ENCODE measurements around the gene STXBP2. TPM values are rescaled to one million over a fixed set of nuclear protein-coding genes. Genes with fewer than 3 reads are reported as not detected.
A peak's percentile ranks its signal among the peaks of the same experiment; 100 is the strongest.

The STXBP2 gene
- polyA plus RNA-seq, 1 donor = 6.7 TPM

- DNase-seq = no peak
Observed at GRCh38 chr19:7657131-7657751, 20.3 kb downstream of the STXBP2 start.

DNA sequence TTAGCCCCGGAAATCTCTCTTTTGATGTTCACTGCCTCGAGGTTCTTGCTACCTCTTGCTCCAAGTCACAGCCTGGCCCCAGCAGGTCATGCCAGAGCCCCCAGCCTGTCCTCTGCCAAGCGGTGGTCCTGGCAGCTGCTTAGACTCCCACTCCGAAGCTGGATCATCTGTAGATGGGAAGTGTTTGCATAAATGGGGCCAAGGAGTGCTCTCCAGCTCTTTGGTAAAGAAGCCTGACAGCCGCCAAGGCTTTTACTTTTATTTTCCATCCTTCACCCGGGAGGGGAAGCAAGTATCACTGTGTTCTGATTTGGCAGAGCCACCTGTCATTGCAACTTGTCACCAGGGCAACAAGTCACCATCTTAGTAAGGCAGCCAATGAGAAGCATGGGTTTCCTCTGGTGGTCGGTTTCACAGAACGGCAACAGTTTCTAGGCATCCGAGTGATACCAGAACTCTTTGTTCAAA lies 21.3 kb downstream of the STXBP2 start:
- no peak for DNase-seq

GRCh38 chr19:7661744-7662538 lies 25.0 kb downstream of the STXBP2 start:
- no peak for DNase-seq

- DNase-seq = no peak
Observed at GRCh38 chr19:7662657-7663056, 25.7 kb downstream of the STXBP2 start.

DNA sequence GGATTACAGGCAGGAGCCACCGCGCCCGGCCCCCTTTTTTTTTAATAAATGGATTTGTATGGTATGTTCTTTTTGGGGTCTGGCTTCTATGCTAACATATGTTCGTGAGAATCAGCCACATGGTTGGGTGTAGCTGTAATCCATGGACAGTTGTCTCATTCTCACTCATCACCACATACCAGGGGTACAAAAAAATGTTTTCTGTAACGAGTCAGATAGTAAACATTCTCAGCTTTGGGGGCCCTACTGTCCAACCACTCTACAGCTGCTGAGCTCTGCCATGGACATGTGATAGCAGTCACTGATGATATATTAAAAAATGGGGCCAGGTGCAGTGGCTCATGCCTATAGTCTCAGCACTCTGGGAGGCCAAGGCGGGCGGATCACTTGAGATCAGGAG lies 26.8 kb downstream of the STXBP2 start:
- no peak for DNase-seq

DNA sequence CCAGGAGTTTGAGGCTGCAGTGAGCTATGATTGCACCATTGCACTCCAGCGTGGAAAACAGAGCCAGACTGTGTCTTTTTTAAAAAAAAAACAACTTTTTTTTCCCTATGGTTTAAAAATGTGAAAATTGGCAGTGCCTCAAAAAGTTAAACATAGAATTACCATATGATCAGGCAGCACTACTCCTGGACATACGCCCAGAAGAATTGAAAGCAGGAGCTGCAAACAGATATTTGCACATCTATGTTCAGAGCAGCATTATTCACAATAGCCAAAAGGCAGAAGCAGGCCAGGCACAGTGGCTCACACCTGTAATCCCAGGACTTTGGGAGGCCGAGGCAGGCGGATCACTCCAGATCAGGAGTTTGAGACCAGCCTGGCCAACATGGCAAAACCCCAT lies 28.2 kb downstream of the STXBP2 start:
- peak; percentile 82 for DNase-seq

DNA sequence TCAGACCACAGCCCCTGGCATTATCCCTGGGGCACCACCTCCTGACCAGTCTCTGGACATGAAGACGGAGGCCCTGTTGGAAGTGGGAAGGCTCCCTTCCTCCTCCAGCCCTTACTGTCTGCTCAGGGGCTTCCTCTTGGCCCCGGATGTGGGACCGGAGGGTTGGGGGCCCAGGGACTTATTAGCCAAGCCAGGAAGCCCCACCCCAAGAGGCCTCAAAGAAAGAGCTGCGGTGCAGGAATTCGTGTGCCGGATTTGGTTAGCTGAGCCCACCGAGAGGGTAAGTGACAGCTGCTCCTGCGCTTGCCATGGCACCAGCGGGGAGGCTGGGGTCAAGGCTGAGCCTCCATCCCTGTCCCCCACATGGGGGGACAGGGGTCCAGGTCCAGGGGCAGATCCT lies 31.9 kb downstream of the STXBP2 start, which contains the start of gene RETN:
Gene RETN (plus strand): TSS at position 208 of the 400 bp plus-strand sequence. CDS start 278 bp downstream, outside the sequence.
- DNase-seq = no peak

DNA sequence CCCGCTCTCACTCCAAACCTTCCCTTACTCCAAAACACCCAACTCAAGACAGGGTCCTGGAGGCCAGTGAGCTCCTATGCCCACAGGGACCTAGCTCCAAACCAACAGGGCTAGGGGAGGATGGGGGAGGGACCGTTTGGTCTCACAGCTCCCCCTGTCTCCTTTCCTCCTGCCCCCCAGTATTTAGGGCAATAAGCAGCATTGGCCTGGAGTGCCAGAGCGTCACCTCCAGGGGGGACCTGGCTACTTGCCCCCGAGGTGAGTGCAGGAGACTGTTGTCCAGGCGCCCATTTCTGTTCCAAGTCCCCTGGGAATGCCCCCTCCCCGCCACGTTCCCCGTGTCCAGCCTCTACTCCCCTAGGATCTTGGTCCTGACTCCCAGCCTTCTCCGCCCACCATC lies 32.7 kb downstream of the STXBP2 start:
- no peak for DNase-seq

DNA sequence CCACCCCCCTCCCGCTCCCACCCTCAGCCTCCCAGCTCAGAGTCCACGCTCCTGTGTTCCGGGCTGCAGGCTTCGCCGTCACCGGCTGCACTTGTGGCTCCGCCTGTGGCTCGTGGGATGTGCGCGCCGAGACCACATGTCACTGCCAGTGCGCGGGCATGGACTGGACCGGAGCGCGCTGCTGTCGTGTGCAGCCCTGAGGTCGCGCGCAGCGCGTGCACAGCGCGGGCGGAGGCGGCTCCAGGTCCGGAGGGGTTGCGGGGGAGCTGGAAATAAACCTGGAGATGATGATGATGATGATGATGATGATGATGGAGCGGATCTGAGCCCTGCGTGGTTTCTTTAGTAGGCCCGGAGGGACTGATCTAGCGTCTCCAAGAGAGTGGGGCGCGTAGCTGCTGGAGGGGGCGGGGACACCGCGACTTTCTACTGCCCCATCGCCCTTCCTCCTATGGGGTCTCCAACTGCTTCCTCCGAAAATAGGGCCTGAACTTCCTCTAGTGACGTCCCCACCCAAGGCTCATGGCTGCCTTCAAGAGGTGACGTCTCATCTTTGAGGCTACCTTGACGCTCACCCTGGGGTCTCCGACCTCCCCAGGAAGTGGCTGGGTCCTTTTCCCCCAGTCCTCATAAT lies 33.4 kb downstream of the STXBP2 start:
- no peak for DNase-seq

DNA sequence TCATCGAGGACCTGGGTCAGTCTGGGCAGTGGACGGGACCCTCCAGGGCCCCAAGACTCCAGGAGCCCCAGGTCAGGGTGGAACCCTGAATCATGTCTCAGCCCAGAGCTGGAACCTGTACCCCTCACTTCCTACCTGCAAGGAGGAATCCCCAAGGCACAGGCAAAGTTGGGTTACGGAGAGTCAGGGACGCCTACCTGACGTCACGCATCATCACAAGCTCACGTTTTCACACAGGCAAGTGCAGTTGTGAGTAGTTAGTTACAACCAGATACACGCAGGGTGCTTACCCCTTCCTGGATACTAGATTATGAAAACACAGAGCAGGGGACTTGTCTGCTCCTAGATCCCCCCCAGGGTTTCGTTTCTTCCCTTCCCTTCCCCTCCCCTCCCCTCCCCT lies 33.9 kb downstream of the STXBP2 start:
- no peak for DNase-seq

DNA sequence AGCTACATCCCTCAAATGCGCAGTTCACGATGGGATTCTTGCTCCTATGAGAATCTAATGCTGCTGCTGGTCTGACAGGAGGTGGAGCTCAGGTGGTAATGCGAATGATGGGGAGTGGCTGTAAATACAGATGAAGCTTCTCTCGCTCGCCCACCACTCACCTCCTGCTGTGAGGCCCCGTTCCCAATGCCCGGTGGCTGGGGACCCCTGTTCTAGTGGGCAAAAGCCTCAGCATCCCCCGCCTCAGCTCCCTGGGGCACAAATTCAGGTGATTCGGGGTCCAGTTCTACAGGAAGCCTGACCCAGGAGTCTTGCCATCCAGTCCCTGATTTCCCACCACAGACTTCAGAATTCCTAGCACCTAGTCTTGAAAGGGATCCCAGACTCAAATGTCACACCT lies 35.6 kb downstream of the STXBP2 start:
- no peak for DNase-seq

DNA sequence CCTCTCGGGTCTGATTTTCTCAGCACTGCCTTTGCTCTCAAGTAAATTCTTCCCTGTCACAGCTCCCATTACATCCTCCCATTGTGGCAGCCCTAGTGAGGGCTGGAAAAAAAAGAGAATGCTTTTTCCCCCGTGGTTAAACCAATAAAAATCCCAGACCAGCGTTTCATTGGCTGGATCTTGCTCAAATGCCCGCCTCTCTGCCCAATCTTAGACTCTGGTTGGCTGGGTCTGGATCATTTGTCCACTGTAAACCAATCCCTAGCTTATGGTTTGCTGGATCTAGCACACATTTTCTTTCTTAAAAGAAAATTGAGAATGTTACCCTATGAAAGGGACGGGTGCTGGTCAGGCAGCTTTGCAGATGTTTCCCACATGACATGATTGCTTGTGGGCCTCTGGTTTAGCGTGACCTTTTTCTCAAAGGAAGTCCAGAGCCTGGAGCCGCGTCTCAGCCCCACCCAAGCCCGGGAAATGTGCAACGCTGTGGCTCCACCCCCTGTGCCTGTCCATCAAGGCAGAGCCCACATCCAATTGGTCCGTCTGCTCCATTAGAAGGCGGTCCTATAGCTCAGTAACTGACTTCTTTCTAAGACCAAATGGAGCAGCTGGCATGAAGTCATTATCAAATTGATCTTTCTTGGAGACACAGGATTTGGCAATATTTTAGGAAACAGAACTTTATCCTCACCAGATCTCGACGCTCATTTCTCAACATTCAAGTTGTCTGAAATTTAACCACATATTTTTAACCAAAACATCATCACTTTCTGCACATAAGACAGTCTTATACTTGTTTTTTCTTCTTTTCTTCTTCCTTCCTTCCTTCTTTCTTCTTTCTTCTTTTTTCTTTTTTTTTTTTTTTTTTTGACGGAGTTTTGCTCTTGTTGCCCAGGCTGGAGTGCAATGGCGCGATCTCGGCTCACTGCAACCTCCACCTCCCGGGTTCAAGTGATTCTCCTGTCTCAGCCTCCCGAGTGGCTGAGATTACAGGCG lies 37.4 kb downstream of the STXBP2 start:
- DNase-seq = no peak

GRCh38 chr19:7676376-7676775 lies 39.5 kb downstream of the STXBP2 start:
- DNase-seq = no peak

DNA sequence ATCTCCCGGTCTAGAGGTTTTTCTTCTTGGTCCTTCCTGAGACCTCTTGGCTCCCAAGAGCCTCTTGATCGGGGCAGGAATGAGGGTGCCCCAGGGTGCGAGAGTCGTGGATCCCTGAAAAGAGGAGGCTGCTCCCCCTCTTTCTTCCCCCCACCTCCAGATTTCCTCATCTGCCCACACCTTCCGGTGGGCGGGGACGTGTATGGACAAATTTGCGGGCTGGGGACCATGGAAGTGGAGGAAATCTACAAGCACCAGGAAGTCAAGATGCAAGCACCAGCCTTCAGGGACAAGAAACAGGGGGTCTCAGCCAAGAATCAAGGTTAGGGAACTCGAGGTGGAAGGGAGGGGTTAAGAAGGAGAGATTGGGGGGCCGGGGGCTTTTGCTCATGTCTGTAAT lies 39.9 kb downstream of the STXBP2 start, which contains the start of gene MCEMP1:
Gene MCEMP1 (plus strand): TSS at position 237 of the 400 bp plus-strand sequence. CDS start 31 bp downstream, at position 268.
- no peak for DNase-seq

DNA sequence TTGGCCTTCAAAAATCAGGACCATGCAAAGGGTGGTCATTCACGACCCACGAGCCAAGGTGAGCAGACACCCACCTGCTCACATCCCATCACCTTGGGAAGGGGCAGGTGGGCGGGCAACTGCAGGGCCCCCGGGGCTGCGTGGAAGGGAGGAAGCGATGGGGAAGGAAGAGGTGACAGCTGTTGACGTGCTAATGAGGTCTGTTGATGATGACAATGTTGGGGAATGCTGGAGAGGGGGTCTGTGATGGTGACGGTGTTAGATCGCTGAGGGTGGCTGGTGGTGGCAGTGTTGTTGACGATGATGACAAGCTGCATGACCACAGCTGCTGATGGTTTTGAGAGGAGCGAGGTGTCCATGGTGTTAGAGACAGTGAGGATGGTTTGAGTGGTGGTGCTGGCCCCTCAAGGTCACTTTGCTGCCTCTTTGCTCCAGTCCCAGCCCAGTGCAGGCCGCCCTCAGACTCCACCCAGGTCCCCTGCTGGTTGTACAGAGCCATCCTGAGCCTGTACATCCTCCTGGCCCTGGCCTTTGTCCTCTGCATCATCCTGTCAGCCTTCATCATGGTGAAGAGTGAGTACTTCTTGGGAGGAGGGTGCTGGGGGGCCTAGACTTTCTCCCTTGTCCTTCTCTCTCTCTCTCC lies 40.9 kb downstream of the STXBP2 start:
- no peak for DNase-seq

GRCh38 chr19:7678971-7679751 lies 42.3 kb downstream of the STXBP2 start:
- DNase-seq = no peak

DNA sequence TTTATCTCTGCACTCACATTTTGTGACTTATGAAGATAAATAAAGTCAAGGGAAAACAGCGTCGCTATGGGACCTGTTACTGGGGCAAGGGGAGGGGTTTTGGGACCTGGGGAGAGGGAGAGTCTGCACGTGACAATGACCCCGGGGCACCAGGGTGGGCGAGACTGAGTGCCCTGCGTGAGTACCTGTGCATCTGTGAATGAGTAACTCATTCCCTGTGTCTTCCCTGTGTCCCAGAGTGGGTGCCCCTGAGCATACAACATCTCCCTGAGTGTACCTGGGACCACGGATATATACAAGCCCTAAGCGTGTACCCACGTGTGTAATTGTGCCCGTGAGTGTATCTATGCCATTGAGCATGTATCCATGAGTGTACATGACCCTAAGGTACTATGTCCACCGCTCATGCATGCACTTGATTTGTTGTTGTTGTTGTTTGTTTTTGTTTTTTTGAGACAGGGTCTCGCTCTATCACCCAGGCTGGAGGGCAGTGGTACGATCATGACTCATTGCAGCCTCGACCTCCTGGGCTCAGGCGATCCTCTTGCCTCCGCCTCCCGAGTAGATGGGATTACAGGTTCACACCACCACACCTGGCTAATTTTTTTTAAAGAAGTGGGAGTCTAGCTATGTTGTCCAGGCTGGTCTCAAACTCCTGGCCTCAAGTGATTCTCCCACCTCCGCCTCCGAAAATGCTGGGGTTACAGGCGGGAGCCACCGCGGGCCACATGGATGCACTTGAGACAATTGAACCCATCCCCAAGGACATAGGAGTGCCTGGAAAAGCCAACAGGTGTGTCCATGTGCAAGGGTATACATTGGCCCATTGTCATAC lies 43.1 kb downstream of the STXBP2 start:
- DNase-seq = no peak

- peak; percentile 95 for DNase-seq
Observed at GRCh38 chr19:7680606-7681339, 43.9 kb downstream of the STXBP2 start, which contains the start of gene TRAPPC5. TRAPPC5 (plus strand) TSS chr19:7680833; CDS start chr19:7682254, 1,421 bp downstream.
